GM19438 (cell line): Measurements from ENCODE around the gene TNS3.

ENCODE experiments used
- ATAC-seq: cut with Tn5 transposase; IDR thresholded peaks from one replicate; pipeline ENCODE4 v1.9.1; 2021; ENCODE audit warnings: low read depth; ENCODE audit not compliant: unreplicated experiment

Gene TNS3

GRCh38 chr7:47510192-47510591 lies 71.7 kb downstream of the TNS3 start:
- no peak for ATAC-seq

- no peak for ATAC-seq
Measured at GRCh38 chr7:47509571-47509970, 72.3 kb downstream of the TNS3 start.

- ATAC-seq = no peak
Measured at GRCh38 chr7:47508389-47509380, 73.2 kb downstream of the TNS3 start.

GRCh38 chr7:47507522-47507921 lies 74.4 kb downstream of the TNS3 start:
- no peak for ATAC-seq

- no peak for ATAC-seq
Measured at GRCh38 chr7:47506382-47507339, 75.2 kb downstream of the TNS3 start.

GRCh38 chr7:47505312-47506007 lies 76.5 kb downstream of the TNS3 start:
- ATAC-seq = no peak

- no peak for ATAC-seq
Measured at GRCh38 chr7:47504551-47505311, 77.2 kb downstream of the TNS3 start.

GRCh38 chr7:47503281-47503680 lies 78.6 kb downstream of the TNS3 start:
- no peak for ATAC-seq

GRCh38 chr7:47502240-47502877 lies 79.6 kb downstream of the TNS3 start:
- ATAC-seq = no peak

- no peak for ATAC-seq
Measured at GRCh38 chr7:47501406-47501805, 80.5 kb downstream of the TNS3 start.

- no peak for ATAC-seq
Measured at GRCh38 chr7:47500103-47500563, 81.8 kb downstream of the TNS3 start.

- no peak for ATAC-seq
Measured at GRCh38 chr7:47498229-47499056, 83.5 kb downstream of the TNS3 start.

GRCh38 chr7:47497367-47498096 lies 84.4 kb downstream of the TNS3 start:
- ATAC-seq = peak; percentile 76

GRCh38 chr7:47496666-47497065 lies 85.2 kb downstream of the TNS3 start:
- no peak for ATAC-seq

- ATAC-seq = no peak
Measured at GRCh38 chr7:47496056-47496665, 85.8 kb downstream of the TNS3 start.

GRCh38 chr7:47493976-47494911 lies 87.7 kb downstream of the TNS3 start:
- ATAC-seq = no peak
